B cell (primary cell): ENCODE data around the gene SLC25A13.

Experiments used
- CTCF ChIP-seq: fragments of 200-600 bp; IDR thresholded peaks from one replicate; pipeline ENCODE4 v1.8.0; 2022; ENCODE audit warnings: antibody characterized with exemption, mild to moderate bottlenecking
- EZH2 ChIP-seq: IDR thresholded peaks from 2 replicates; pipeline ENCODE4 v1.6.1; 2012; ENCODE audit warnings: borderline replicate concordance, low read depth, mild to moderate bottlenecking, moderate library complexity, low read length; ENCODE audit not compliant: insufficient read depth, poor library complexity, severe bottlenecking

GRCh38 chr7:96100737-96101136 is 221.2 kb downstream of the SLC25A13 start:
- TF ChIP-seq CTCF (no peak), EZH2 (no peak)
